SK-N-SH treated with all-trans-retinoic acid at 6 μM for 48 hours (cell line): Measurements from ENCODE around the gene CDC42BPB.

ENCODE experiments used
- ATAC-seq: fragments of 200-7000 bp; cut with Tn5 transposase; 3 replicates; pipeline ENCODE4 v1.9.1; 2020; ENCODE audit warnings: mild to moderate bottlenecking, moderate library complexity
- BACH2 ChIP-seq: fragments of 250-450 bp; sonication (Bioruptor Pico); IDR thresholded peaks from 2 replicates; pipeline ENCODE4 v1.9.0; 2021; ENCODE audit warnings: mild to moderate bottlenecking, borderline replicate concordance
- CSDC2 ChIP-seq: fragments of 250-450 bp; sonication (Bioruptor Pico); IDR thresholded peaks from 2 replicates; pipeline ENCODE4 v1.5.0; 2020; ENCODE audit warnings: mild to moderate bottlenecking, moderate library complexity
- ESRRG ChIP-seq: fragments of 250-450 bp; sonication (Bioruptor Pico); IDR thresholded peaks from 2 replicates; pipeline ENCODE4 v1.6.1; 2021; ENCODE audit warnings: mild to moderate bottlenecking
- GLIS3 ChIP-seq: fragments of 250-450 bp; sonication (Bioruptor Pico); IDR thresholded peaks from 2 replicates; pipeline ENCODE4 v1.5.0; 2020; ENCODE audit warnings: mild to moderate bottlenecking, moderate library complexity
- OSR1 ChIP-seq: fragments of 250-450 bp; sonication (Bioruptor Pico); IDR thresholded peaks from 2 replicates; pipeline ENCODE4 v1.8.0; 2022; ENCODE audit warnings: moderate library complexity, mild to moderate bottlenecking, inconsistent platforms
- PPARA ChIP-seq: fragments of 250-450 bp; sonication (Bioruptor Pico); IDR thresholded peaks from 2 replicates; pipeline ENCODE4 v1.5.0; 2020; ENCODE audit warnings: mild to moderate bottlenecking, borderline replicate concordance
- RARB ChIP-seq: fragments of 250-450 bp; sonication (Bioruptor Pico); IDR thresholded peaks from 2 replicates; pipeline ENCODE4 v1.8.0; 2021; ENCODE audit warnings: mild to moderate bottlenecking, moderate library complexity
- TOX ChIP-seq: fragments of 250-450 bp; sonication (Bioruptor Pico); IDR thresholded peaks from 2 replicates; pipeline ENCODE4 v1.8.0; 2021; ENCODE audit warnings: mild to moderate bottlenecking, moderate library complexity, borderline replicate concordance
- ZC3H10 ChIP-seq: fragments of 250-450 bp; sonication (Bioruptor Pico); IDR thresholded peaks from 2 replicates; pipeline ENCODE4 v1.5.1; 2021; ENCODE audit warnings: mild to moderate bottlenecking, moderate library complexity
- ZFP3 ChIP-seq: fragments of 250-450 bp; sonication (Bioruptor Pico); IDR thresholded peaks from 2 replicates; pipeline ENCODE4 v1.5.0; 2020; ENCODE audit warnings: mild to moderate bottlenecking, moderate library complexity
- ZFP30 ChIP-seq: fragments of 450-650 bp; formaldehyde crosslinking; IDR thresholded peaks from 2 replicates; pipeline ENCODE4 v1.5.0; 2022; ENCODE audit warnings: mild to moderate bottlenecking, moderate library complexity
- ZNF565 ChIP-seq: fragments of 450-650 bp; formaldehyde crosslinking; conservative IDR thresholded peaks from 2 replicates; pipeline ENCODE4 v1.5.0; 2020; ENCODE audit warnings: low read depth, mild to moderate bottlenecking, moderate library complexity
- ZNF70 ChIP-seq: fragments of 450-650 bp; formaldehyde crosslinking; IDR thresholded peaks from 2 replicates; pipeline ENCODE4 v1.5.0; 2020; ENCODE audit warnings: mild to moderate bottlenecking, moderate library complexity
- ZNF8 ChIP-seq: fragments of 450-650 bp; formaldehyde crosslinking; IDR thresholded peaks from 2 replicates; pipeline ENCODE4 v1.5.0; 2020; ENCODE audit warnings: mild to moderate bottlenecking, moderate library complexity
- TF ChIP-seq, protein P1 (sequence below): fragments of 250-450 bp; sonication (Bioruptor Pico); IDR thresholded peaks from 2 replicates; pipeline ENCODE4 v1.5.1; 2021; ENCODE audit warnings: mild to moderate bottlenecking, moderate library complexity
- TF ChIP-seq, protein P2 (sequence below): fragments of 250-450 bp; sonication (Bioruptor Pico); IDR thresholded peaks from 2 replicates; pipeline ENCODE4 v1.5.1; 2020; ENCODE audit warnings: low read depth, mild to moderate bottlenecking, moderate library complexity
- TF ChIP-seq, protein P3 (sequence below): fragments of 250-450 bp; sonication (Bioruptor Pico); IDR thresholded peaks from 2 replicates; pipeline ENCODE4 v1.5.0; 2020; ENCODE audit warnings: mild to moderate bottlenecking, moderate library complexity
- TF ChIP-seq, protein P4 (sequence below): fragments of 250-450 bp; sonication (Bioruptor Pico); IDR thresholded peaks from 2 replicates; pipeline ENCODE4 v1.8.0; 2021; ENCODE audit warnings: low read depth, mild to moderate bottlenecking, moderate library complexity, borderline replicate concordance

The CDC42BPB gene

DNA sequence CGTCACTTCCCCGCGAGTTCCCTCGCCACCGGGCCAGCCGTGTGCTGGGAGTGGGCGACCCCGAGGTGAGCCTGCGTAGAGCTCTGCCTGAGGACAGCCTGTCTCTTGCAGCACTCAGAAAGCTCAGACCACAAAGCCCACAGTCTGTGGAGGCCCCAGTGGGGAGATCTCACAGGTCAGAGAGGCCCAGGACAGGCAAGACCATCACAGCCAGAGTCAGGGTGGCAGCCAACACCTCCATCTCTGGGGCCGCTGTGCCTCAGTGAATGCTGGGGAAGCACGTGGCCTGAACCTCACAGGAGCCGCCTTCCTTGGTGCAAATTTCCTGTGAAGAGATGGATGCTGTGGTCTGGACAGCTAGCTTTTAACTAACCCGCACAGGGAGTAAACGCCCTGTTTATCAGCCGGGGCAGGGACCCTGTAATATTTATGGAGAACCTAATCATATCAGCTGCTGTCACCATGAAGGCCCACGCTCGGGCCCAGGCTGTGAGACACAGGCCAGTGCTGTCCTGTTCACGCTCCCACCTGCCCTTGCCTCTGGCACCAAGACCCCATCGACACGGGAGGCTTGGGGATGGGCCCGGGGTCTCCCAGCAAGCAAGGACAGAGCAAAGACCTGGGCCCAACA lies 56.9 kb downstream of the CDC42BPB start:
- TF ChIP-seq PPARA (CRISPR knock-in tag) (no peak), GLIS3 (CRISPR knock-in tag) (no peak), CSDC2 (CRISPR knock-in tag) (no peak), ZNF565 (CRISPR knock-in tag) (no peak), ZNF8 (CRISPR knock-in tag) (no peak), OSR1 (CRISPR knock-in tag) (no peak), ZFP30 (CRISPR knock-in tag) (no peak), ZNF70 (CRISPR knock-in tag) (no peak)
- TF ChIP-seq, protein P1, sequence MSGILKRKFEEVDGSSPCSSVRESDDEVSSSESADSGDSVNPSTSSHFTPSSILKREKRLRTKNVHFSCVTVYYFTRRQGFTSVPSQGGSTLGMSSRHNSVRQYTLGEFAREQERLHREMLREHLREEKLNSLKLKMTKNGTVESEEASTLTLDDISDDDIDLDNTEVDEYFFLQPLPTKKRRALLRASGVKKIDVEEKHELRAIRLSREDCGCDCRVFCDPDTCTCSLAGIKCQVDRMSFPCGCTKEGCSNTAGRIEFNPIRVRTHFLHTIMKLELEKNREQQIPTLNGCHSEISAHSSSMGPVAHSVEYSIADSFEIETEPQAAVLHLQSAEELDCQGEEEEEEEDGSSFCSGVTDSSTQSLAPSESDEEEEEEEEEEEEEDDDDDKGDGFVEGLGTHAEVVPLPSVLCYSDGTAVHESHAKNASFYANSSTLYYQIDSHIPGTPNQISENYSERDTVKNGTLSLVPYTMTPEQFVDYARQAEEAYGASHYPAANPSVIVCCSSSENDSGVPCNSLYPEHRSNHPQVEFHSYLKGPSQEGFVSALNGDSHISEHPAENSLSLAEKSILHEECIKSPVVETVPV: no peak
- TF ChIP-seq, protein P2, sequence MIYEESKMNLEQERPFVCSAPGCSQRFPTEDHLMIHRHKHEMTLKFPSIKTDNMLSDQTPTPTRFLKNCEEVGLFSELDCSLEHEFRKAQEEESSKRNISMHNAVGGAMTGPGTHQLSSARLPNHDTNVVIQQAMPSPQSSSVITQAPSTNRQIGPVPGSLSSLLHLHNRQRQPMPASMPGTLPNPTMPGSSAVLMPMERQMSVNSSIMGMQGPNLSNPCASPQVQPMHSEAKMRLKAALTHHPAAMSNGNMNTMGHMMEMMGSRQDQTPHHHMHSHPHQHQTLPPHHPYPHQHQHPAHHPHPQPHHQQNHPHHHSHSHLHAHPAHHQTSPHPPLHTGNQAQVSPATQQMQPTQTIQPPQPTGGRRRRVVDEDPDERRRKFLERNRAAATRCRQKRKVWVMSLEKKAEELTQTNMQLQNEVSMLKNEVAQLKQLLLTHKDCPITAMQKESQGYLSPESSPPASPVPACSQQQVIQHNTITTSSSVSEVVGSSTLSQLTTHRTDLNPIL (CRISPR knock-in tag): no peak
- TF ChIP-seq, protein P3, sequence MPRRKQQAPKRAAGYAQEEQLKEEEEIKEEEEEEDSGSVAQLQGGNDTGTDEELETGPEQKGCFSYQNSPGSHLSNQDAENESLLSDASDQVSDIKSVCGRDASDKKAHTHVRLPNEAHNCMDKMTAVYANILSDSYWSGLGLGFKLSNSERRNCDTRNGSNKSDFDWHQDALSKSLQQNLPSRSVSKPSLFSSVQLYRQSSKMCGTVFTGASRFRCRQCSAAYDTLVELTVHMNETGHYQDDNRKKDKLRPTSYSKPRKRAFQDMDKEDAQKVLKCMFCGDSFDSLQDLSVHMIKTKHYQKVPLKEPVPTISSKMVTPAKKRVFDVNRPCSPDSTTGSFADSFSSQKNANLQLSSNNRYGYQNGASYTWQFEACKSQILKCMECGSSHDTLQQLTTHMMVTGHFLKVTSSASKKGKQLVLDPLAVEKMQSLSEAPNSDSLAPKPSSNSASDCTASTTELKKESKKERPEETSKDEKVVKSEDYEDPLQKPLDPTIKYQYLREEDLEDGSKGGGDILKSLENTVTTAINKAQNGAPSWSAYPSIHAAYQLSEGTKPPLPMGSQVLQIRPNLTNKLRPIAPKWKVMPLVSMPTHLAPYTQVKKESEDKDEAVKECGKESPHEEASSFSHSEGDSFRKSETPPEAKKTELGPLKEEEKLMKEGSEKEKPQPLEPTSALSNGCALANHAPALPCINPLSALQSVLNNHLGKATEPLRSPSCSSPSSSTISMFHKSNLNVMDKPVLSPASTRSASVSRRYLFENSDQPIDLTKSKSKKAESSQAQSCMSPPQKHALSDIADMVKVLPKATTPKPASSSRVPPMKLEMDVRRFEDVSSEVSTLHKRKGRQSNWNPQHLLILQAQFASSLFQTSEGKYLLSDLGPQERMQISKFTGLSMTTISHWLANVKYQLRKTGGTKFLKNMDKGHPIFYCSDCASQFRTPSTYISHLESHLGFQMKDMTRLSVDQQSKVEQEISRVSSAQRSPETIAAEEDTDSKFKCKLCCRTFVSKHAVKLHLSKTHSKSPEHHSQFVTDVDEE (CRISPR knock-in tag): no peak
- no peak for ATAC-seq

DNA sequence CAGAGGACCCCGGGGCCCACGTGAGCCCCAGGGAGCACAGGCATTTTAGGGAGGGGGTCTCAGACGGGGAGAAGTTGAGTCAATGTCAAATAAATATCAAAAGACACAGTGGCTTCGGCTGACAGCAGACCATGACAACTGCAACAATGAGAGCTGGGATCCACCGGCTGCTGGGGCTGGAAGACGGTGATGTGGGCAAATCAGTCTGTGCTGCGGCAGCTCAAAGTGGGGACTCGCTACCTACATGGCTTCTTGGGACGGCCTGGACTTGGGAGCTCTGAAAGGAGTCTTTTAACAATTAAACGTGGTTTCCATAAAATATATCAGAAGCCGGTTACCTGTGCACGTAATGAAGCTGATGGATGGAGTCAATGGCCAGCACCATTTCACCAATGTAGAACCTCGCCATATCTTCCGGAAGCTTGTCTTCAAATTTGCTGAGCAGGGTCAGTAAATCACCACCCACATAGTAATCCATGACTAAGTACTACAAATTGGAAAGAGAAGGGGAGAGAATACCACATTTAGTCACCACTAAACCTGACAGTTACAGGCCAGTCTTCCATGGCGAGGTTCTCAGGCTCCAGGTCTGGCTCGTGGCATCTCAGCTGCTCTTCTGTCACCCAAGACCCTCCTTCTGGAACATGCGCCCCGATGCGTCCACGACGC lies 58.0 kb downstream of the CDC42BPB start:
- no peak for ATAC-seq
- TF ChIP-seq ZNF70 (CRISPR knock-in tag) (no peak), BACH2 (CRISPR knock-in tag) (no peak), ZC3H10 (CRISPR knock-in tag) (no peak), ZNF8 (CRISPR knock-in tag) (no peak), ZFP30 (CRISPR knock-in tag) (no peak), ZNF565 (CRISPR knock-in tag) (no peak), PPARA (CRISPR knock-in tag) (no peak), ESRRG (CRISPR knock-in tag) (no peak), TOX (no peak), RARB (CRISPR knock-in tag) (no peak), ZFP3 (CRISPR knock-in tag) (no peak)
- TF ChIP-seq, protein P2 (CRISPR knock-in tag): no peak
- TF ChIP-seq, protein P3 (CRISPR knock-in tag): no peak
- TF ChIP-seq, protein P4, sequence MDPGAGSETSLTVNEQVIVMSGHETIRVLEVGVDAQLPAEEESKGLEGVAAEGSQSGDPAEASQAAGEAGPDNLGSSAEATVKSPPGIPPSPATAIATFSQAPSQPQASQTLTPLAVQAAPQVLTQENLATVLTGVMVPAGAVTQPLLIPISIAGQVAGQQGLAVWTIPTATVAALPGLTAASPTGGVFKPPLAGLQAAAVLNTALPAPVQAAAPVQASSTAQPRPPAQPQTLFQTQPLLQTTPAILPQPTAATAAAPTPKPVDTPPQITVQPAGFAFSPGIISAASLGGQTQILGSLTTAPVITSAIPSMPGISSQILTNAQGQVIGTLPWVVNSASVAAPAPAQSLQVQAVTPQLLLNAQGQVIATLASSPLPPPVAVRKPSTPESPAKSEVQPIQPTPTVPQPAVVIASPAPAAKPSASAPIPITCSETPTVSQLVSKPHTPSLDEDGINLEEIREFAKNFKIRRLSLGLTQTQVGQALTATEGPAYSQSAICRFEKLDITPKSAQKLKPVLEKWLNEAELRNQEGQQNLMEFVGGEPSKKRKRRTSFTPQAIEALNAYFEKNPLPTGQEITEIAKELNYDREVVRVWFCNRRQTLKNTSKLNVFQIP (CRISPR knock-in tag): no peak
- TF ChIP-seq, all 23 proteins: peak for 0
